ENCODE measurements around the gene ORAI3.

DNA sequence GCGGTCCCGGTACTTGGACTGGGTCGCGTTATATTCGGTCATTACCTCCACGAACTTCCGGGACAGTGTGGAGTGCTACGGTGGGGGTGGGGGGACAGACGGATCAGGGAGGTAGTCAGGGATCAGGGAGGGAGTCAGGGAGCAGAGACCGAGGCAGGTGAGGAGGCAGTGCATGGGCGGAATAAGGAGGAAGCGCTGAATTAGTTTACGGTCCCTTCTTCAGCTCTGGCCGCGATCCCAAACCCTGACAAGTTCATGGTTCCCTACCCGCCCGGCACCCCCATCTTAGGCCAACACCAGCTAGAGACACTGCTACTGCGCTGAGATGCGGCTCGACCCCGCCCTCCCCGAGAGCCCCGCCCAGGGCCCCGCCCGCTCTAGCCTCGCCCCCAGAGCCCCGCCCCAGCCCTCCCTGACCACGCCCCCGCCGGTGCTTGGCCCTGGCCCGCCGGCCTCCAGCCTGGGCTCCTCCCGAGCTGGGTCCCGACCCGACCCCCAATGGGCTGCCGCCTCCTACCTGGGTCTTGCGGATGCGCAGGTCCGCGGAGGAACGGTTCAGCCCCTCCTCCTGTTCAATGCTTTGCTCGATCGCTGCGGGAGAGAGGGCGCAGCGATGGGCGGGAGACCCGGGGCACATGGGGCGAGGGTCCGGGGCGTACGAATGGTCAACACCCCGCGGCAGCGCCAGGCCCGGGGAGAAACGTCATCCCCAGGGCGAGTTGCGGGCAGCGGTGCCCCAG is 48.3 kb downstream of the ORAI3 start:
- TF ChIP-seq, protein P1, sequence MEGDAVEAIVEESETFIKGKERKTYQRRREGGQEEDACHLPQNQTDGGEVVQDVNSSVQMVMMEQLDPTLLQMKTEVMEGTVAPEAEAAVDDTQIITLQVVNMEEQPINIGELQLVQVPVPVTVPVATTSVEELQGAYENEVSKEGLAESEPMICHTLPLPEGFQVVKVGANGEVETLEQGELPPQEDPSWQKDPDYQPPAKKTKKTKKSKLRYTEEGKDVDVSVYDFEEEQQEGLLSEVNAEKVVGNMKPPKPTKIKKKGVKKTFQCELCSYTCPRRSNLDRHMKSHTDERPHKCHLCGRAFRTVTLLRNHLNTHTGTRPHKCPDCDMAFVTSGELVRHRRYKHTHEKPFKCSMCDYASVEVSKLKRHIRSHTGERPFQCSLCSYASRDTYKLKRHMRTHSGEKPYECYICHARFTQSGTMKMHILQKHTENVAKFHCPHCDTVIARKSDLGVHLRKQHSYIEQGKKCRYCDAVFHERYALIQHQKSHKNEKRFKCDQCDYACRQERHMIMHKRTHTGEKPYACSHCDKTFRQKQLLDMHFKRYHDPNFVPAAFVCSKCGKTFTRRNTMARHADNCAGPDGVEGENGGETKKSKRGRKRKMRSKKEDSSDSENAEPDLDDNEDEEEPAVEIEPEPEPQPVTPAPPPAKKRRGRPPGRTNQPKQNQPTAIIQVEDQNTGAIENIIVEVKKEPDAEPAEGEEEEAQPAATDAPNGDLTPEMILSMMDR (IDR thresholded peaks at IDR 0.05): no peak
- peak; percentile 90 for TF ChIP-seq POLR2A (IDR thresholded peaks at IDR 0.05)
